CD4-positive, alpha-beta T cell treated with Interleukin-4 for 1 hour (primary cell): ENCODE results near the gene GRPR.

ENCODE experiments used
- DNase-seq, 2 donors: peaks; one replicate each; pipeline ENCODE4 v3.0.0-alpha.2; 2020 to 2022

The GRPR gene

DNA sequence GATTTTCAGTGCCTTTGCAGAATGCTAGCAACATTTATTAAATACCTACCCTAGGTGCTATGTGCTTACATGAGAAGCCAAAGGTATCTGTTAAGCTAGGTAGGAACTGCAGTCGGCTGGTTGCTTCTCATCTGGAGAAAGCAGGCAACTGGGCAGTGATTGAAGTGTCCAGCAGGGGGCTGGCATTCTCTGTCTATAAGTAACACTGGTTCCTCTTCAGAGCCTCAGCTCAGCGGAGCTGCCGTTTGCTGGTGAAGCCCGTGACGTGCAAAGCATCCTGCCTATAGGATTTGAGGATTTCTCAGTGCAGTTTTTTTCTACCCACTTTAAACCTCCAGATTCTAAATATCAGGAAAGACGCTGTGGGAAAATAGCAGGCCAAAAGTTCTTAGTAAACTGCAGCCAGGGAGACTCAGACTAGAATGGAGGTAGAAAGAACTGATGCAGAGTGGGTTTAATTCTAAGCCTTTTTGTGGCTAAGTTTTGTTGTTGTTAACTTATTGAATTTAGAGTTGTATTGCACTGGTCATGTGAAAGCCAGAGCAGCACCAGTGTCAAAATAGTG, at the start of gene GRPR:
Gene GRPR, plus strand, starts transcription at position 344 of the 565 bp plus-strand sequence. CDS start 389 bp downstream, outside the sequence.
- peak; percentile 45 to 76 for DNase-seq

GRCh38 chrX:16075087-16075486, 48.3 kb upstream of the GRPR start:
- DNase-seq, result no peak

- no peak for DNase-seq
Observed at GRCh38 chrX:16076834-16077233, 46.5 kb upstream of the GRPR start.

DNA sequence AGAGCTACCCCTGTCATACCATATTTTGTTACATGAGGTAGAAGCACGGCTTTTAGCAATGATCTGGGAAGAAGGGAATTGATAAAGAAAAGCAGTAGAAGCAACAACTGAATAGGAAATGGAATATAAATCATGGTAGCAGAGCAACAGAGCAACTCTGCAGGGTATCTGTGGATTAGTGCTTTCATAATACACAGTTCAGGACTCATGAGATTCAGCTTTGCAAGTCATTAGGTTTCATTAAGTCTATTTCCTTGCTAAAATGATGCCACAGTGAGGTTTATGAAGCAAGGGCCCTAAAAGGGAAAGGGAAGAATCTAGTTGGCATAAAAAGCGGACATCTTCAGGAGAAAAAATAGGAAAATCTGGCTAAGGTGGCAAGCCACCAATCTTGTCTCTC, 45.6 kb upstream of the GRPR start:
- no peak for DNase-seq

- no peak for DNase-seq
Observed at GRCh38 chrX:16081357-16081756, 42.0 kb upstream of the GRPR start.

DNA sequence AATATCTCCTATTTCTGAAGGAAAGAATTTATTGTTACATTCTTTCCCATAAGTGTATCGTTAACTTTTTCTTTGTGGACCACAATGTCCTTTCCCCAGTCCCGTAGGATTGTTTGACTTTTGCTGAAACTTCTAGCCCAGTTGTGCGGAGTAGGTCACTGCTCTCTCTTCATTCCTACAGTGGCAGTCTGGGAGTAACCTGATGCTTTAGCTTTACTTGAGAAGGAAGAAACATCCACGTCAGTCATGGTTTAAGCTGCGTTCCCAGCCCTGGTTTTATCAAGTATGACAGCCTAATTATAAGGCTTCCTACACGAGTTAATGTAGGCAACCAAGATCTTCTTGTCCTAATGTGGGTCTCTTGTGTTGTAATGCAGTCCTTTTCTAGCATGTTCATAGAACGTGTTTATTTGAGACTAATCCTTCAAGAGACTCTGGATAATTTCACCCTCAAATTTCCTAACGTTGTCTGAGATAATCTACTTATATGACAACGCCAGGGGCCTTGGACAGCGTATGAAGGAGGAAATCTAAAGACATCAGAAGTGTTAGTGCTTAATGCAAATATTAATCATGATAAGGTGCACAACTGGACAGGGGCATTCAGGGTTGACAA, 40.8 kb upstream of the GRPR start:
- DNase-seq, result no peak

- no peak for DNase-seq
Observed at GRCh38 chrX:16087076-16087475, 36.3 kb upstream of the GRPR start.

DNA sequence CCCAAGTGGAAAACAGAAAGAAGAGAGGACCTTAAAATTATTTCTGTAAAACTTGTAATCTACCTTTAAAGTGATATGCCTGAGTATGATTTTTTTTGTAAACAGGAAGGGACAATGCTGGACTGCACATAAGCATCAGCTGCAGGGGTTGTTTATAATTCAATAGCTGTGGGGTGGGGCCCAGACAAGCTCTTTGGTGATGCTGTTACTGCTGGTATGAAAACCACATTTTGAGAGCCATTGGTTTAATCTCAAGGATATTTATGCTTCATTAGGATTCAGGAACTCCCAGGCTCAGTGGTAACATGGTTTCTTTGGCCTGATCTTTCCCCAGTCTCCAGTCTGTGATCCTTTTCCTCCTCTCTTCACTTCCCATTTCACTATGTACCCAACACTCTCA, 34.3 kb upstream of the GRPR start:
- DNase-seq, result no peak

GRCh38 chrX:16096141-16096540, 27.2 kb upstream of the GRPR start:
- DNase-seq, result no peak

DNA sequence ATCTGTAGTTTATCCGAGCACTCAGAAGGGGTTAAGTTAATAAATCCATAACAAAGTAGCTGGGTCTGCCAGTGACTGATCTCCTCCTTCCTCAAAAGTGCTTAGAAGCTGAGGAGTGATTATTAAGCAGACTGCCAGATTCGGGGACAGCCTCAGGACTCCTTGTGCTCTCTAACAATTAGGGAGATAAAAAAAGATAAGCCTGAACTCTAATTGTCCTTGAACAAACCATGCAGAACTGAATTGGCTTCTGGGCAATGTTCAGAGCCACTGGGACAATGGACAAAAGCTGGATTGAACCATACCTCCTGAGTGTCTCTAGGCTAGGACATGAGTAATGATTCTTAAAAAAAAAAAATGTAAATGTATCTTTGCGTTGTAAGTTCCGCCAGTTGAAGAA, 22.7 kb upstream of the GRPR start:
- DNase-seq, result no peak

- no peak for DNase-seq
Observed at GRCh38 chrX:16101581-16101980, 21.8 kb upstream of the GRPR start.

- DNase-seq, result no peak
Observed at GRCh38 chrX:16103625-16104024, 19.7 kb upstream of the GRPR start.

DNA sequence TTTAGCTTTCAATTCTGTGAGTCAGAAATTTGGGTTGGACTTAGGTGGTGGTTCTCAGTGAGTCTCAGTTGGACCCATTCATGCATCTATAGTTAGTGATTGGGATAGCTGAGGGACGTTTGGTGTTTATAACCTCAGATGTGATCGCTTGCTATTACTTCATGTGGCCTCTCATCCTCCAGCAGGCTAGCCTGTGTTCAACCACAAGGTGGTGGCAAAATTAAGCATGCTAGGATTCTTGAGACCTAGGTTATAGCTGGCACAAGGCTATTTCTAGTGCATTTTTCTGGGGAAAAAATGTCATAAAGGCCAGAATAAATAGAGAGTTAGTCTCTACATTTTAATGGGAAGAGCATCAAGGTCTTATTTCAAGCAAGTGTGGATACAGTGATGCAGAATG, 10.9 kb upstream of the GRPR start:
- DNase-seq, result no peak

DNA sequence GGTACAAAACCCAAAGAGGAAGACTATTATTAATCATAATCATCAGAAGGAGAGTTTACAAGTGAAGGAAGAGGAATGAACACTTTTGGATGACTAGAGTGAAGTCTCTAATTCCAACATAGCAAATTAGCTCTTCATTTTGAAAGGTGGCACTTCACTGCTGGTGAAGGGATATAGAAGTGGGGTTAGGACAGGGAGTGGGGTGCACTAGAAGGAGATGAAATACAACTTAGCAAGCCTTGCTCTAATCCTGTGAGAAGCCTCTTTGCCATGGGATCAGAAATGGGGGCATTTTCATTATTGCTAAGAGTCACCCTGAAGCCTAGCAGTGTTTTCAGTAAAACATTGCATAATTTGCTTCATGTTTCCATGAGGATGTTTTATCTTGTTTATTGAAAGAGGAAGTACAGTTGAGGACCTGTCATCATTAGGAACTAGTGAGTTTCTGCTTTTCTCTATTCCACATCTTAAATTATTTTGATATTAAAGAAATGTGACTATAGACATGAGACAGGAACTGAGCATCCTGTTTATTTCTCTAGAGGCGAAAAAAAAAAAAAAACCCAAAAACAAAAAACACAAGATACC, 9.3 kb upstream of the GRPR start:
- DNase-seq, result peak in 1 of 2 donors; percentile 3

DNA sequence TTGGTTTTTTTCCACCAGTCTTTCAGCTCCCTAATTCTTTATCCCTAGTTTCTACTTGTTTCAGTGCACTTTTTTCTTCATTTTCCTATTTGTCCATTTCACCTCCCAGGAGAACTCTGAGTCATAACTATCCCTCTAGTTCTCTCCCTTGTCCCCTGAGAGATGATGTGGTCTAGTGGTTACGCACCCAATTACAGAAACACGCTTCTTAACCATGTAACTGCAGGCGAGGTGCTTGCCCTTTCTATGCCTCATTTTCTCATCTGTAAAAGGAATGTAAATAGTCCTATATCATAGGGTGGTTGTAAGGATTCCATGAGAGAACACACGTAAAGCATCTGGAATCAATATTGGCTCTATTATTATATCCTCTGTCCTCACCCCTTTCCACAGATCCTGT, 8.8 kb upstream of the GRPR start:
- DNase-seq, result no peak

GRCh38 chrX:16119353-16120220, 3.8 kb upstream of the GRPR start:
- peak in 1 of 2 donors; percentile 16 for DNase-seq

GRCh38 chrX:16120431-16120830, 2.9 kb upstream of the GRPR start:
- no peak for DNase-seq

GRCh38 chrX:16124201-16124600, 836 bp downstream of the GRPR start:
- no peak for DNase-seq

DNA sequence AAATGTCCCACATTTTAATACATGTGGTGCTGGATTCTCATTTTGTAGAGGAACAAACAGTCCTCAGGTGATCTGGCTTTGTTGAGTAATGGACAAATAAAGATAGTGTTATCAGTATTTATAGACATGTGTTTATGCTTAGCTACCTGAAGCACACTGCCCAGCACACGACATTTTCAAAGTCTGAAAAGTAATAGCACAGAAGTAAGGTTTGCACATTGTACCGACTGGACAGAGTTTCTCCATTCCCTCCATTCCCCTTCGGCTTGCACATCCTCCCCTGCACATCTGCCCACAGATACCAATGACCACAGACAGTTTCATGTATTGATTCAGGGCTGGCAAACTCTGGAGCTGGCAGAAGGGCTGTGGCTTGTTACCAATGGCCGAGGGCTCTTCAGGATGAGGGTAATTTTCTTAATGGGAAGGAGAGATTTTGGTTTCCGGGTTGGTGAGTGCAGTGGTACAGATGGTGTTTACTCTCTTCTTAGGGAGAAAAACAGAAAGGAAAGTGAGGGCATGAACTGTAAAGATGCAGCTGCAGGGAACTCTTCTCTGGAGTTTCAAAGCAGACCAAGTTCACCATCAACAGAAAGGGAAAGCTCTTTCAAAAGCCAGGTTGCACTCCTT, 2.3 kb downstream of the GRPR start:
- DNase-seq, result no peak

GRCh38 chrX:16130707-16131106, 7.3 kb downstream of the GRPR start:
- DNase-seq, result no peak

GRCh38 chrX:16134936-16135335, 11.6 kb downstream of the GRPR start:
- DNase-seq, result no peak

DNA sequence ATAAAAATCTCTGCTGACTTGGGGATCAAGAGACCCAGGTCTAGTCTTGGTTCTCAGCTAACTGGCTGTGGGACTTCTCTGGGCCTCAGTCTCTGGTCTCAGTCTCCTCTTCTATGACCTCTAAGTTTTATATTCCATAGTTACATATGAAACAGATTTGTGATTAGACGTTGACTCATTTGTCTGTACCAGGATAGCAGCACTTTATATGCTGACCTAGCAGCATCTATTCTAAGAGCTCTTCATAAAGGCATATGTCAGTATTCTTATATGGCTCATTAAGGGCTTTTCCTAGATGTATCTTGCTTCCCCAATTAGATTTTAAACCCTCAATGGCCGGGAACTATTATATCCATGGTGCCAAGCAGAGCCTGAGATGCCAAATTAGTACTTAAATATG, 12.7 kb downstream of the GRPR start:
- DNase-seq, result no peak

GRCh38 chrX:16137416-16138107, 14.2 kb downstream of the GRPR start:
- no peak for DNase-seq
